A549 treated with RU486 at 1 μM for 4 hours (cell line): ENCODE measurements around the gene RNF224. TPM values are rescaled to one million over a fixed set of nuclear protein-coding genes. Genes with fewer than 3 reads are reported as not detected.

ENCODE experiments used
- total RNA-seq: library from RNA; stranded (reverse); fragments of 200-300 nt; extraction: Qiagen RNA extraction; gene quantifications from 5 replicates; pipeline ENCODE4 v1.2.3, GENCODE V29; 2022; ENCODE audit warnings: low read depth

The RNF224 gene
- total RNA-seq: 0.16 to 0.23 TPM (median 0.23 TPM) in 3 of 5 replicates, not detected in the others

GRCh38 chr9:137227054-137227852 lies at the start of gene RNF224:
Gene RNF224 (plus strand): TSS chr9:137227502. CDS start chr9:137228336, 834 bp downstream.

GRCh38 chr9:137188490-137189296 lies 38.6 kb upstream of the RNF224 start, which contains the start of the genes ANAPC2 and SSNA1:
Gene ANAPC2 (minus strand): TSS chr9:137188560. CDS start chr9:137188532, 28 bp downstream.
Gene SSNA1 (plus strand): TSS chr9:137188676. CDS start chr9:137188727, 51 bp downstream.

GRCh38 chr9:137200311-137201204 lies 26.7 kb upstream of the RNF224 start, which contains the start of gene TPRN:
Gene TPRN (minus strand): TSS chr9:137200741. CDS start chr9:137200711, 30 bp downstream.

GRCh38 chr9:137205126-137206069 lies 21.9 kb upstream of the RNF224 start, which contains the start of the genes NDOR1 and TMEM203:
Gene NDOR1 (plus strand): TSS chr9:137205700. CDS start chr9:137205778, 78 bp downstream.
Gene TMEM203 (minus strand): TSS chr9:137205648. CDS start chr9:137205414, 234 bp downstream.

GRCh38 chr9:137222190-137223077 lies 4.9 kb upstream of the RNF224 start, which contains the start of gene RNF208:
Gene RNF208 (minus strand): TSS chr9:137222240. CDS start chr9:137221212, 1,028 bp downstream.

GRCh38 chr9:137224830-137225694 lies 2.2 kb upstream of the RNF224 start, which contains the start of gene CYSRT1:
Gene CYSRT1 (plus strand): TSS chr9:137225174. CDS start chr9:137225622, 448 bp downstream.

GRCh38 chr9:137230705-137231371 lies 3.5 kb downstream of the RNF224 start, which contains the start of gene SLC34A3:
Gene SLC34A3 (plus strand): TSS chr9:137230901. CDS start chr9:137231703, 802 bp downstream.

GRCh38 chr9:137240841-137241489 lies 13.7 kb downstream of the RNF224 start, which contains the start of gene TUBB4B:
Gene TUBB4B (plus strand): TSS chr9:137241287. CDS start chr9:137241361, 74 bp downstream.

GRCh38 chr9:137251194-137251461 lies 23.8 kb downstream of the RNF224 start, which contains the start of gene STPG3:
Gene STPG3 (plus strand): TSS chr9:137251286. CDS start chr9:137251287, 1 bp downstream.

GRCh38 chr9:137254624-137255447 lies 27.5 kb downstream of the RNF224 start, which contains the start of gene NELFB:
Gene NELFB (plus strand): TSS chr9:137255327.

GRCh38 chr9:137277329-137278041 lies 50.2 kb downstream of the RNF224 start, which contains the start of gene TOR4A:
Gene TOR4A (plus strand): TSS chr9:137277726. CDS start chr9:137278690, 964 bp downstream.

